ENCODE results near the gene SLC25A12.

- no peak for TF ChIP-seq CTCF (conservative IDR thresholded peaks at IDR 0.05 in 1 of 2, IDR thresholded peaks at IDR 0.05 in 1 of 2; ENCODE audit: extremely low read depth in 1 of 2, insufficient read depth in 1 of 2, low read depth in 1 of 2, low read length in 2 of 2)
- TF ChIP-seq EZH2 (IDR thresholded peaks at IDR 0.05; ENCODE audit: borderline replicate concordance, low read length), result no peak
Observed at GRCh38 chr2:171862501-171862900, 31.5 kb downstream of the SLC25A12 start.

All from mammary epithelial cell (primary cell).